Astrocyte (in vitro differentiated cells and primary cell): ENCODE results near the gene PLB1. TPM values are rescaled to one million over a fixed set of nuclear protein-coding genes. Genes with fewer than 3 reads are reported as not detected.

ENCODE experiments used
- DNase-seq: peaks from one replicate; pipeline ENCODE4 v3.0.0-alpha.2; 2010; ENCODE audit warnings: low read depth
- FAIRE-seq: peaks from 2 replicates; lab custom pipeline; 2011; peaks lifted over from hg19 to GRCh38; lab: Jason Lieb, UNC
- H2AFZ ChIP-seq: 2 replicates; pipeline ENCODE4 v1.6.0; 2012; ENCODE audit warnings: low read depth, low read length, inconsistent platforms
- H3K27ac ChIP-seq: 2 replicates; pipeline ENCODE4 v1.5.1; 2011; ENCODE audit warnings: low read depth, low read length, inconsistent platforms
- H3K27me3 ChIP-seq: 2 replicates; pipeline ENCODE4 v1.6.0; 2011; ENCODE audit warnings: low read length, inconsistent platforms; ENCODE audit not compliant: insufficient read depth
- H3K36me3 ChIP-seq: 2 replicates; pipeline ENCODE4 v1.5.1; 2011; ENCODE audit warnings: low read length, inconsistent platforms; ENCODE audit not compliant: insufficient read depth
- H3K4me1 ChIP-seq: 2 replicates; pipeline ENCODE4 v1.5.1; 2011; ENCODE audit warnings: low read length, inconsistent platforms; ENCODE audit not compliant: insufficient read depth
- H3K4me2 ChIP-seq: 2 replicates; pipeline ENCODE4 v1.6.0; 2012; ENCODE audit warnings: low read length, inconsistent platforms
- H3K4me3 ChIP-seq: 2 replicates; pipeline ENCODE4 v1.5.1; 2011; ENCODE audit warnings: low read depth, mild to moderate bottlenecking, low read length, inconsistent platforms; ENCODE audit not compliant: insufficient read depth
- H3K79me2 ChIP-seq: 2 replicates; pipeline ENCODE4 v1.6.0; 2012; ENCODE audit warnings: mild to moderate bottlenecking, low read length, inconsistent platforms; ENCODE audit not compliant: insufficient read depth
- H3K9ac ChIP-seq: 2 replicates; pipeline ENCODE4 v1.6.0; 2012; ENCODE audit warnings: mild to moderate bottlenecking, low read length, inconsistent platforms
- H3K9me3 ChIP-seq: 2 replicates; pipeline ENCODE4 v1.5.1; 2012; ENCODE audit warnings: low read depth, mild to moderate bottlenecking, low read length, inconsistent platforms; ENCODE audit not compliant: insufficient read depth
- H4K20me1 ChIP-seq: 2 replicates; pipeline ENCODE4 v1.6.0; 2012; ENCODE audit warnings: low read length, inconsistent platforms; ENCODE audit not compliant: insufficient read depth
- H3K27ac Mint-ChIP-seq: one replicate; pipeline ENCODE4 v1.8.0; 2021; ENCODE audit warnings: mild to moderate bottlenecking, mixed read lengths; ENCODE audit not compliant: unreplicated experiment
- H3K27me3 Mint-ChIP-seq: one replicate; pipeline ENCODE4 v1.8.0; 2021; ENCODE audit warnings: low read depth, mixed read lengths; ENCODE audit not compliant: unreplicated experiment
- H3K36me3 Mint-ChIP-seq: one replicate; pipeline ENCODE4 v1.8.0; 2021; ENCODE audit warnings: low read depth, mixed read lengths; ENCODE audit not compliant: unreplicated experiment
- H3K4me1 Mint-ChIP-seq: one replicate; pipeline ENCODE4 v1.8.0; 2021; ENCODE audit warnings: low read depth, mixed read lengths; ENCODE audit not compliant: unreplicated experiment
- H3K4me3 Mint-ChIP-seq: one replicate; pipeline ENCODE4 v1.8.0; 2021; ENCODE audit warnings: mild to moderate bottlenecking, moderate library complexity, mixed read lengths; ENCODE audit not compliant: unreplicated experiment
- H3K9me3 Mint-ChIP-seq: one replicate; pipeline ENCODE4 v1.8.0; 2021; ENCODE audit warnings: mild to moderate bottlenecking, mixed read lengths; ENCODE audit not compliant: unreplicated experiment
- CTCF ChIP-seq: IDR thresholded peaks from 2 replicates; pipeline ENCODE4 v1.5.1; 2011; ENCODE audit warnings: low read depth, mild to moderate bottlenecking, inconsistent platforms, low read length, moderate library complexity; ENCODE audit not compliant: insufficient read depth
- EZH2 ChIP-seq: IDR thresholded peaks from 2 replicates; pipeline ENCODE4 v1.6.1; 2012; ENCODE audit warnings: mild to moderate bottlenecking, low read length, inconsistent platforms; ENCODE audit not compliant: insufficient read depth
- total RNA-seq: library from RNA; stranded (reverse); gene quantifications from 2 replicates; pipeline ENCODE4 v1.2.1, GENCODE V29; 2021

Gene PLB1
- total RNA-seq, 1 donor from 2014 or later = 0.98 TPM

- Histone ChIP-seq H3K4me2 (no peak overlapping the region), H3K27me3 (no peaks in the 10 kb centered on the region), H4K20me1 (no peaks in the 10 kb centered on the region), H3K9me3 (no peaks in the 10 kb centered on the region), H3K4me3 (no peak overlapping the region), H3K79me2 (no peaks in the 10 kb centered on the region), H3K36me3 (no peaks in the 10 kb centered on the region), H3K4me1 (peaks cover 28% of the 10 kb centered on the region), H3K27ac (no peak overlapping the region), H2AFZ (no peak overlapping the region), H3K9ac (no peak overlapping the region)
- Mint-ChIP-seq H3K27me3 (no peaks in the 10 kb centered on the region), H3K27ac (no peak overlapping the region), H3K36me3 (no peaks in the 10 kb centered on the region), H3K9me3 (no peaks in the 10 kb centered on the region), H3K4me3 (no peak overlapping the region), H3K4me1 (peaks cover 25% of the 10 kb centered on the region)
- DNase-seq (no peak), FAIRE-seq (no peak)
- TF ChIP-seq EZH2 (no peak), CTCF (no peak)
Measured at GRCh38 chr2:28617502-28618184, 121.8 kb downstream of the PLB1 start.

- Histone ChIP-seq H3K4me3 (no peak overlapping the region), H3K4me2 (no peak overlapping the region), H3K36me3 (no peaks in the 10 kb centered on the region), H2AFZ (no peak overlapping the region), H3K27me3 (no peaks in the 10 kb centered on the region), H3K9ac (no peak overlapping the region), H3K4me1 (peaks cover 25% of the 10 kb centered on the region), H3K9me3 (no peaks in the 10 kb centered on the region), H4K20me1 (no peaks in the 10 kb centered on the region), H3K27ac (no peak overlapping the region), H3K79me2 (no peaks in the 10 kb centered on the region)
- no peak for TF ChIP-seq CTCF
- TF ChIP-seq EZH2 = no peak
- H3K27ac Mint-ChIP-seq = peak overlapping the region; percentile 29
- no peaks in the 10 kb centered on the region for H3K9me3 Mint-ChIP-seq
- no peak overlapping the region for H3K4me3 Mint-ChIP-seq
- peaks cover 25% of the 10 kb centered on the region for H3K4me1 Mint-ChIP-seq
- no peaks in the 10 kb centered on the region for H3K36me3 Mint-ChIP-seq
- FAIRE-seq (no peak), DNase-seq (no peak)
- no peaks in the 10 kb centered on the region for H3K27me3 Mint-ChIP-seq
Measured at GRCh38 chr2:28618221-28619141, 122.6 kb downstream of the PLB1 start.
